HG03135 (cell line): ENCODE data around the gene ANKRD33B.
A peak's percentile ranks its signal among the peaks of the same experiment; 100 is the strongest.
"Not testable (repeated sequence)": the region's sequence is repeated elsewhere in the genome, so short reads cannot be mapped to it uniquely, and the experiment has no call there.

ENCODE experiments used
- ATAC-seq: cut with Tn5 transposase; IDR thresholded peaks from one replicate; pipeline ENCODE4 v1.9.1; 2021; ENCODE audit warnings: mild to moderate bottlenecking, moderate library complexity; ENCODE audit not compliant: unreplicated experiment

ANKRD33B gene

DNA sequence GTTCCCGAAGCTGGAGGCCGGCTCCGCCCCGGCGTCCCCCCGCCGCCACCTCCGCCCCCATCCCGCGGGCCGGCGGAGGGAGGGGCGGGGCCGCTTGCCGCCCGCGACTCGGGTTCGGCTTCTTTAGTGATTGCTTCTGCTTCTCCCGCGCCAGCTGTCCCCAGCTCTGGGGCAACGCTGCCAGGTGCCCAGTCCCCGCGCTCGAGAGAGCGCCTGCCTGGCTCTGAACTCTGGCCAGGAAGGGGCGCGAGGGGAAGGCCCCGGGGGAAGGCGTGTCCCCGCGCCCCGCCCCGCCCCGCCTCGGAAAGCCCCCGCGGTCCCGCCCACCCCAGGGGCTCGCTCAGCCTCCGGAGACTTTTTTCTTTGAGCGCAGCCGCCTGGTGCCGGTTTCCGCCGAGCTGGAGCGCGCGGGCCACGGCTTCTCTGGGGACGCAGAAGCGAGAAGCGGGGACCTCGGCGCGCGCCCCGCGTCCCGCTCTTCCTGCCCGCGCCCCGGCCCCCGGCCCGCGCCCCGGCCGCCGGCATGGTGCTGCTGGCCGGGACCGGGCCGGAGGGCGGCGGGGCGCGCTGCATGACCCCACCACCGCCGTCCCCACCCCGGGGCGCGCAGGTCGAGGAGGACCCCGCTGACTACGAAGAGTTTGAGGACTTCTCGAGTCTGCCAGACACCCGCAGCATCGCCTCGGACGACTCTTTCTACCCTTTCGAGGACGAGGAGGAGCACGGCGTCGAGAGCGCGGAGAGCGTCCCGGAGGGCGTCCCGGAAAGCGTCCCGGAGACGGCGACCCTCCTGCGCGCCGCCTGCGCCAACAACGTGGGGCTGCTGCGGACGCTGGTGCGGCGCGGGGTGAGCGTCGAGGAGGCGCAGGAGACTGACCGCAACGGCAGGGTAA lies at the start of gene ANKRD33B:
ANKRD33B (plus strand) TSS at position 126 of the 893 bp plus-strand sequence; CDS start at position 524, 398 bp downstream.
- peak; percentile 56 for ATAC-seq

DNA sequence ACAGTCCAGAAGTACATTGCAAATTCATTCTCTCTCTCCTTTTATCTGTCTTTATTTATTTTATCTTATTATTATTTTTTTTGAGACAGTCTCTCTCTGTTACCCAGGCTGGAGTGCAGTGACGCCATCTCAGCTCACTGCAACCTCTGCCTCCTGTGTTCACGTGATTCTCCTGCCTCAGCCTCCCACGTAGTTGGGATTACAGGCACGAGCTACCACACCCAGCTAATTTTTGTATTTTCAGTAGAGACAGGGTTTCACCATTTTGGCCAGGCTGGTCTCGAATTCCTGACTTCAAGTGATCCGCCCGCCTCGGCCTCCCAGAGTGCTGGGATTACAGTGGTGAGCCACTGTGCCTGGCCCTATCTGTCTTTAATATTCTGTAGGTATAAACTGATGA lies 49.3 kb upstream of the ANKRD33B start:
- ATAC-seq: not testable (repeated sequence)

DNA sequence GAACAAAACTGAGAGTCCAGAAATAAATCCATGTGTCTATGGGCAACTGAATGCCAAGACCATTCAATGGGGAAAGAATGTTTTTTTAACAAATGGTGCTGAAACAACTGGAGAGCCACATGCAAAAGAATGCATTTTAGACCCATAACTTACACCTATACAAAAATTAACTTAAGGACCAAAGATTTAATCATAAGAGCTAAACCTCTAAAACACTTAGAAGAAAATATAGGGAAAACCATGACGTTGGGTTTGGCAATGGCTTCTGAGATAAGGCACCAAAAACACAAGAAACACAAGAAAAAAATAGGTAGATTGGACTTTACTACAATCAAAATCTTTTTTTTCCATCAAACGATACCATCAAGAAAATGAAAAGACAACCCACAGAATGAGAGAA lies 48.4 kb upstream of the ANKRD33B start:
- no peak for ATAC-seq

DNA sequence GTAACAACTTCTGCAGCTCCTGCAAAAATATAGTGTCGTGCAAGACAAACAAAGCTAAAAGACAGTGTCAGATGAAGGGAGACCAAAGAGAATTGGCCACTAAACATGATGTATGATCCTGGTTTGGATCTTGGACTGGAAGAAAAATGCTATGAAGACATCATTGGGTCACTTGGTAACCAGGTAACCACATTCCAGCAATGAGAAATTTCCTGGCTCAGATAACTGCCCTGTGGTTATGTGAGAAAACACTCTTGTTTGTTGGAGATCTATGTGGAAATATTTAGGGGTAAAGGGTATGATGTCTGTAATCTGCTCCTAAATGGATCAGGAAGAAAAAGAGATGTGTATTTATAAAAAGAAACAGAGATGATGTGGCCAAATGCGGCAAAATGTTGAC lies 45.5 kb upstream of the ANKRD33B start:
- ATAC-seq: no peak

DNA sequence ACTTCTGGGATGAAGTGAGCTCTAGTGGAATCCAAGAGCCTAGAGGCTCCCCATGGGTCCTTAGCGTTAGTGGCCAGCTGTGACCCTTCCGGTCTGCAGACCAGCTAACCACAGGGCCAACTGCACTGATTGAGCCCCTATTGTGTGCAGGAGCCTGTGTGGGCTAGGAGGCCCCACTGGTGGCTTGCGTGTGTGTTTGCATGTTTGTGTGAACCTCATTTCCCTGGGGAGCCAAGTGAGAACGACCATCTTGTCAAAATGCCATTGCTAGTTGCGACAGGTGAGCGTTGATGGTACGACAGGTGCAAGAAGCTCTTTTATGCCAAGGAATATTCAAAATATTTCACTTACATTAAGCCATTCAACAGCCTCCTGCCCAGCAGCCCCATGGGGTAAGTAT lies 44.1 kb upstream of the ANKRD33B start:
- no peak for ATAC-seq

DNA sequence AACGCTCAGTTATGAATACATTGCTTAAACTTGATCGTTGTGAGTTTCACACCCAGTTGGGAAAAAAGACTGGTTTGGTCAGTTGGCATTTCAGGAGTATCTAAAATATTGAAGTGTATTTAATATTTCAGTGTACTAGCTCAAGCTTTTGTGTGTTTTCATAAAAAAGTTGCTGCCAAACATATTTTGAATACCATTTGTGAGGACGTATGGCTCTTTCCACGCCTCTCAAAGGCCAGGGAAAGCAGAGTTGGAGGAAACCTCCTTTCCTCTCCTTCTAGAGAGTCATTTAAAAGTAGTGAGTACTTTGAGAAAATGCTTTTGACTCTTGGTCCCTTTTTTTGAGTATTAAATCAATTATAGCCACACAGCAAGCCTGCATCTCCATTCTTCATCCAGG lies 43.2 kb upstream of the ANKRD33B start:
- ATAC-seq: no peak

DNA sequence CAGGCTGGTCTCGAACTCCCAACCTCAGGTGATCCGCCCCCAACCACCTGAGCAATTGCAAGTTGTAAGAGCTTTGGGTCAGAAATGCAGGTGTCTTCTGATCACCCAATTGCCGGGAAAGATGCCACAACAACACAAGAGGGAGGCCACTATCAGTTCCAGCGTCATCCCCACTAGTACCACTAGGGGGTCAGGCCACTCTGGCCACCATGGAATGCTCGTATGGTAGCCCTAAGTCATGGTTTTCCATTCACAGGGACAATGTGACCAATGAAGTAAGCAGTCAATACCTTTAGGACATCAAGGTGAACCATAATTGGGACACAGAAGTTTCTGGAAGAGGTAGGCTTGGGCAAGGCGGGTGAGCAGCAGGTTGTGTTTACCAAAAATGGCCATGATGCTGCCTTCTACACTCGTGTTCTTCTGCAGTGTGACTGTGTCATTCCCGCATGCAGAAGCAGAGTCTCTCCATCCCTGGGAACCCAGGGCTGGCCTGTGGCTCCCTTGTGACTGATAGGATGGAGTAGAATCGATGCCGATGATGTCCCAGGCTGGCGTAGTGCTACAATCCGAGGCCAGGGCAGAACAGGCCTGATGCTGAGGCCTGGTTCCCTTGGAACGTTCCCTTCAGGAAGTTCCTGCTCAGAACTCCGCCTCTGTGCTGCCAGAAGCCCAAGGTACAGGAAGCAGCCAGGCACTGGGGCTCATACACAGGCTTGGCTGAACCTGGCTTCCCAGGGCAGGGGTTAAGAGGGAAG lies 42.2 kb upstream of the ANKRD33B start:
- ATAC-seq: no peak

DNA sequence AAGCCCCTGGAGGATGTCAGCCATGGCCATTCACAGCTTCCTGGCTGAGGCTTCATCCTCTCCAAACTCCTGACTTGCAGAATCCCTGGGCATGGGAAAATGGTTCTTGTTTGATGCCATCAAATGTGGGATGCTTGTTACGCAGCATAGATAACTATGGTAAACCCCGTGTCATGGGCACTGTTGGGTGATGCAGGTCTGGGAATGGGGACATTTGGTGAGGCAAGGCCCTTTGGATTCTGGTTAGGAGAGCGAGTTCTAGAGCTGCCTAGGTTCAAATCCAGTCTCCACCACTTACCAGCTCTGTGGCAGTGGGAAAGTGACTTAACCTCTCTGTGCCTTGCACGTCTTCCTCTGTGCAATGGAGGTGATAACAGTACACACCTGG lies 41.7 kb upstream of the ANKRD33B start:
- ATAC-seq: no peak

DNA sequence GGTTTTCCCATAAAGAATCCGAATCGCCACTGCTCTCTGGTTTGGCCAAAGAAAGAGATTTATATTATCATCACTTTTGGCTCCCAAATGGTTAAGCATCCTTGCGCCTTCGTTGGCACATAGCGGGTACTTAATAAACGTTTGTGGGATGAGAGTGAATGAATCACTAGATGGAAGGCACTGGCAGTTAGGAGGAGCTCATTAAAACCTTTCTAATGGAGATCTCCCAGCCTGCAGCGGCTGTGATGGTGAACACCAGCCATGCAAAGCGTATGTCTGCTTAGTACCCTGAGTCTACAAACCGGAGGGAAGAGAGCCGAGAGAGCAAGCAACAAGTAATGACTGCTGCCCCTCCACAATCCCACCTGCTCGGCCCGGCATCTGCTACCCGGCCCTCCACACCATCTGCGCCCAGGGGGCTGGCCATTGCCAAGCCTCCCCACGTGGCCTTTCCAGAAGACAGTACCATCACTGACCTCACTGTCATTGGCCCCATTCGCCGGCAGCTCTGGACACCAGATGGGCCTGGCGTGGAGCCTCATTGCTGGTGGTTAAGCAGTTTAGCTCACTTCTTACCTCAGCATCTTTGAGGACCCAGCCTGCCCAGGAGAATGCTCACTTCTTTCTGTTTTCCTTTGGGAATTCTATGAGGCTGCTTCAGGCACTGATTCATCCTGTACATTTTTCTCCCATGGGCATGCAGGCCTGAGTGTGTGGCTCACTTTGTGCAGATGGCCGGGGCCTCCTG lies 39.3 kb upstream of the ANKRD33B start:
- no peak for ATAC-seq

DNA sequence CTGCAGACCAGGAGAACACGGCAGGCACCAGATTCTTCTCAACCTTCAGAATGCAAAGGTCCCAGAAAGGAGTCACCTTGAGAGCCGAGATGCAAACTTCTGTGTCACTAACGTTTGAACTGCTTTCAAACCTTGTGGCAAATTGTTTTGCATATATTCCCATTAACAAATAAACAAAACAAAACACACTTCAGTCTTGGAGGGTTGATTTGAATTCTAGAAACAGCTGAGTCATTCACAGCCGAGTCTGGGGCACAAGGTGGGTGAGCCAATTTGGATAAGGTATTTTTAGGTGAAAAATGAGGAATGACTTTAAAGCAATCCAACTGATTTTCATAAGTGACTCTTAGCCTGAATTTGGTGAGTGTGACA lies 38.8 kb upstream of the ANKRD33B start:
- no peak for ATAC-seq

DNA sequence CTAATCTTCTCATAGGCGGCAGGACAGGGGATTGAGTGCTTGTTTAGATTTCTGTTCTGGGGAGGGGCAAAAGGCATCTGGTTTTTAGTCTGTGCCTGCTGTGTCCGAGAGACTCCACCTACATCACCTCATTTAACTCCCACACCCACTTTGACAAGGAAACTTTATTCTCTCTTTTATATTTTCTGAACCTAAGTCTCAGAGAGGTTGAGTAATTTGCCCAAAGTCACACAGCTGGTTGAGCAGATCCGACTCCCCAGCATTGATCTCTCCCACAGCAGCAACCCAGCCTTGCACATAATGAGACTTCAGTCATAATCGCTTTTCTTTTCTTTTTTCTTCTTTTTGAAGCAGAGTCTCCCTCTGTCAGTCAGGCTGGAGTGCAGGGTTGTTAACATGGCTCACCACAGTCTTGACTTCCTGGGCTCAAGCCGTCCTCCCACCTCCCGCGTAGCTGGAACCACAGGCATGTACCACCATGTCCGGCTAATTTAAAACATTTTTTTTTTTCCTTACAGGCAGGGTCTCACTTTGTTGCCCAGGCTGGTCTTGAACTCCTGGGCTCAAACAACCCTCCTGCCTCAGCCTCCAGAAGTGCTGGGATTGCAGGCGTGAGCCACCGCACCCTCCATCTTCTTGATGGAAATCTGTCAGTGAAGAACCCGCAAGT lies 36.5 kb upstream of the ANKRD33B start:
- ATAC-seq: no peak

DNA sequence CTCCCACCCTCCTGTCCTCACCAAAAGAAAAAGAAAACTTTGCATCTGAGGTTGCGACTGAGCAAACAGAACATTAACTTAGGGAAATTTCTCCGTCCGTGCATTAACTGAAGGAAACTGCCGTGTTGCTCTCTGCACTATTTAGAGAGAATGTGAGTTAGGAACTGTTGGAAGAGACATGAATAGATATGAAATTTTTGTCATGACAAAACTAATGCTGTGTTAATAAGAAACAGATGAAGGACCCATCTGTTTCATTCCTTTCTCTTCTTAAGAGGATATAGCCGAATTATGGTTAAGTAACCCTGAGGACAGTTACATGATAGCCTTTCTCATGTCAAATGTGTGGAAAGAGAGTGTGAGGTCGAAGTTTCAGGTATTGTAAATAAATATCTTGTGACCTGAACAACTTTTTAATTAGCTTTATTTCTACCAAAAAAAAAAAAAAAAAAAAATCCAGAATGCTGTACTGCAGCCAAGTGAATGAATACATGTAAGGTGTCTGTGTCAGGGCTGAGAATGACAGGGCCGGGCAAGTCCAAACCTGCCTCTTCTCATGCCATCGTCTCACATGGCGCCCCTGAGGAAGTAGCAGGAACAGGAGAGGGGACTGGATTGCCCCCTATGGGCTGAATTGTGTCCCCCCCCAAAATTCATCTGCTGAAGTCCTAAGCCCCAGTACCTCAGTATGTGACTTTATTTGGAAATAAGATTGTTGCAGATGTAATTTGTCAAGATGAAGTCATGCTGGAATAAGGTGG lies 35.6 kb upstream of the ANKRD33B start:
- no peak for ATAC-seq

DNA sequence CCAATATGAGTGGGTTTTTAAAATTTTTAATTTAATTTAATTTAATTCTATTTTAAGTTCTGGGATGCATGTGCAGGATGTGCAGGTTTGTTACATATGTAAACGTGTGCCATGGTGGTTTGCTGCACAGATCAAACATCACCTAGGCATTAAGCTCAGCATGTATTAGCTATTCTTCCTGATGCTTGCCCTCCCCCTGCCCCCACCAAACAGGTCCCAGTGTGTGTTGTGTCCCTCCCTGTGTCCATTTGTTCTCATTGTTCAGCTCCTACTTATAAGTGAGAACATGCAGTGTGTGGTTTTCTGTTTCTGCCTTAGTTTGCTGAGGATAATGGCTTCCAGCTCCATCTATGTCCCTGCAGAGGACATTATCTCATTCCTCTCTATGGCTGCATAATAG lies 35.0 kb upstream of the ANKRD33B start:
- ATAC-seq: no peak

DNA sequence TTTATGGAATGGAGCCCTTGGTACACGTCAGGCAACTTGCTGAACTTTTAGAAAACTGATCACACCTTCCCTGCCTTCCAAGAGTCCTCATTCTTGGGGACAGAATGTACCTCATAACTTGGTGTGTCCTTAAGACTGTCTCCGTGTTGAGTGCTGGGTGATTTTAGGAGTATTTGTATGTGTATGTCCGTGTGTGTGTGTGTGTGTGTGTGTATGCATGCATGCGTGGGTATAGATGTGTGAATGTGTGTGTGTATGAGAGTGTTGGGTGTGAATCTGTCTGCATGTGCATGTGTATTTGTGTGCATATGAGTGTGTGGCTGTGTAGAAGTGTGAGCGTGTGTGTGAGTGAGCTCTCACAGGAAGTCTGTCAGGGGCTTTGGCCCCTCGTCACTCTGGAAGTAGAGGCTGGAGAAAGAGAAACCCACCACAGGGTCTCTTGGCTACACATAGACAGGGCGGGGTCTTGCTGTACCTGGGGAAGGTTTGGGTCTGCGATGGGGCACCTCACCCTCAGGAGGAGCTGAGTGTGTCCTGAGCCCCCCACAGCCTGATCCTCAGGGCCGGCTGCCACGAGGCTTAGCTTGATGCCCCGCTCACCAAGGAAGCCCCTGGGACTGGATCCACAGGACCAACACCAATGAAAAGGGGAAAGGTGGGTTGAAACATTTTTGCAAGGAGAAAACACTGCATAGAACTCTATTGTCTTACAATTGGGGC lies 33.1 kb upstream of the ANKRD33B start:
- ATAC-seq: no peak

DNA sequence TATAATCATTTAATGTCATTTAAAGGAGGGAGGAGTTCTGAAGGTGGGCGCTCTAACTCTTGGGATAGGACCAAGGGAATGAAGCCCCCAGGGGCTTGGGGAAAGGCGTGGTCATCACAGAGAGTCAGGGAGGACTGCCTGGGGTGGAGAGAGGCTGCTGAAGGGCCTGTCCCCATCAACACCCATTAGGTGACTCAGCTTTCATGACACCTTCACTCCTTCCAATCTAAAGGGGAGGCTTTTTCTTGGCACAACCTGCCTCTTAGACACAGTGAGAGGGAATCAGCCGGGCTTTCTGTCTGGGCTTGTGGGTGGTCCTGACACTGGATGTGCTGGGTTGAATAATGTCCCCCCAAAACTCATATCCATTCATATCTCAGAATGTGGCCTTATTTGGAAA lies 31.4 kb upstream of the ANKRD33B start:
- ATAC-seq: no peak

DNA sequence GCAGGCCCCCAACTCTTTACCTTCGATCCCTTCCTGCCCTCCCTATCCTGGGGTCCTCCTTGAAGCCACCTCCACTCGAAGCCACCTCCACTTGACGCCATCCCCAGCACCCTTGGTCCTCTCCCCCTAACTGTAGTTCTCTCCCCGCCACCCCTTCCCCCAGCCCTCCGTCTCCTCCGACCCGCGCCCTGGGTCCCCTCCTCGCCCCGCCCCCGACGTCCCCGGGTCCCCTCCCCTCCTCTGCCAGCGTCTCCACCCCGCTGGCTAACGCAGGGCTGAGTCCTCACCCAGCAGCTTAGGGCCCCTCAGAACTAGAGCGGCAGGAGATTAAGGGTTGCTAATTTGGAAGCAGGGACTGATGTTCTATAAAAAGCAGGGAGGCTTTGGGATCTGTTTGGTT lies 30.6 kb upstream of the ANKRD33B start:
- no peak for ATAC-seq

DNA sequence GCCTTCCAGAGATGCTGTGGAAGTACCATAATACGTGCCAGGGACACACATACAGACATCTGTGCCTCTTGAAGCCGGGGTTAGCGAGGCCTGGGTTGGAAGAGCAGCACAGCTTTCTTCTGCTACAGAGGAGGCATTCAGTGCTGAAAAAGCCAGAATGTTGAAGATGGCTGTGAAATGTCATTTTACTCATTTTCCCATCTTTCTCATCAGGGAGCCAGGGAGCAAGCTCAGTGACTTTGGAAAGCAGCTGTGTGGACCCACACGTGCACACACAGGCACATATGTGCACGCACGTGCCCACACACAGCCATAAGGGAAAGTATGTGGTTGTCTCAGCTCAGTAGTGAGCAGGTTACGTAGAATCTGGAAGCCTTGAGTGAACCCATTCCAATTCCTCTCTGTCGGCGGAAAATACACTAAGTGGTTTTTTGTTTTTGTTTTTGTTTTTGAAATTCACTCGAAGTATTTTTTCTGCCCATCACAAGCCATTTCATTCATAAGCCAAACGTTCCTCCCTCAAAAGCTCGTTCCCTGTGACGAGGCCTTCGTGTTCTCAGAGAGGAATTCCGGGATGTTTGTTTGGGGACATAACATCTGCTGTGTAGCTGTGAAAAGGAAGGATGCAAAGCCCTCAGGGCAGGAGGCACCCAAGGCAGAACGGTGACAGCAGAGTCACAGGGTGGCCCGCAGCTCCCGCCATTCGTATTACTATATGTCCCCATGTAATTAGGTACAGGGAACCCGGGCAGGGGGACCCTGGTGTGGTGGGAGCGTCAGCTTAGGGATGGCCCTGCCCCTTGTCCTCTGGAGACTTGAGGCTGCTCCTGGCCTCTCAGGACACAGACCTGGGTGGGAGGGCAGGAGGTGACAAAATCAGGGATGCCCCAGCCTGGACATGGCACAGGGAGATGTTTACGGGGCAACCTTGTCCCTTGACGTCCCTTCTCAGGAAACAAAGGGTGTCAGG lies 29.0 kb upstream of the ANKRD33B start:
- no peak for ATAC-seq

DNA sequence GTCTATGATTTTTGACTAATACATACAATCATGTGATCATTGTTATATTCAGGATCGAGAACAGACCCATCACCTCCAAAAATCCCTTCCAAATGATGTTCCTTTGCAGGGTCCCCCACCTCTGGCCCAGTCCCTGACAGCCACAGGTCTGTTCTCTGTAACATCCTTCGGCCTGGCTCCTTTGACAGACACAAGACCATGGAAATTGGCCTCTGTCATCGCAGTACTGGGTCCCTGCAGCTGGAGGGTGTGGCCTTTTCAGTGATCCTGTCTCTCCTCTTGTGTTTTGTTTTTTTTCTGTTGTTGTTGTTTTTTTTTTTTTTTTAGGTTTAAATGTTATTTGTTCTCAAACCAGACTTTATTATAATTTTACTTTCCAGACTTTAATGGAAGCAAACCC lies 27.4 kb upstream of the ANKRD33B start:
- ATAC-seq: no peak
